CD4-positive, alpha-beta T cell treated with Interleukin-17A for 1 hour (primary cell): ENCODE results near the gene CYP17A1.
A peak's percentile ranks its signal among the peaks of the same experiment; 100 is the strongest.

Experiments
- DNase-seq: peaks from one replicate; pipeline ENCODE4 v3.0.0-alpha.2; 2020

The CYP17A1 gene

DNA sequence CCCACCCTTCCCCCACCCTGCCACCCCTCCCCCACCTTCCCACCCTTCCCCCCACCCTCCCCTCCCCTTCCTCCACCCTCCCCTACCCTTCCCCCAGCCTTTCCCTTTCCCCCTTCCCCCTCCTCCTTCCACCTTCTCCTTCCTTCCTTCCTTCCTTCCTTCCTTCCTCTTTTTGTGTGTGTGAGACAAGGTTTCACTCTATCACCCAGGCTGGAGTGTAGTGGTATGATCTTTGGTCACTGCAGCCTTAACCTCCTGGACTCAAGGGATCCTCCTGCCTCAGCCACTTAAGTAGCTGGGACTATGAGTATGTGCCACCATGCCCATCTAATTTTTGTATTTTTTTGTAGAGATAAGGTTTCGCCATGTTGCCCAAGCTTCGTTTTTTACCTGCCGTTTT, 35.2 kb downstream of the CYP17A1 start:
- no peak for DNase-seq

DNA sequence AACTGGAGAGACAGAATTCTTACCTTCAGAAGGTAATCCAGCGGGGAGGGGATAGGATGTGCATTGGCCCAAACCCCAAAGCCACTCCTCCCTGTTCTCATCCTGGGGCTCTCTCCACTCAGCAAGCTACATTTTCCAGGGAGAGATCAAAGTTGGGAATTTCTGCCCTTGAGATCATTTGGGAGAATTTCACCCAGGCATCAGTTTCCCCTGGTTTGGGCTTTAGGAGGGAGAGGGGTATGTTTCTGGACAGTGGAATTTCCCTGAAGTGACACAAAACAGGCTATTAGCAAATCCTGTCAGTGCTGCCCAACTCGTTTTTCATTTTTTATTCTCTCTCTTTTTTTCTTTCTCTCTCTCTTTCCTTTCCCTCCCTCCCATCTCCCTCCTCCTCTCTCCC, 35.7 kb downstream of the CYP17A1 start:
- DNase-seq: no peak

- DNase-seq: no peak
Measured at GRCh38 chr10:102800611-102801335, 36.4 kb downstream of the CYP17A1 start.

DNA sequence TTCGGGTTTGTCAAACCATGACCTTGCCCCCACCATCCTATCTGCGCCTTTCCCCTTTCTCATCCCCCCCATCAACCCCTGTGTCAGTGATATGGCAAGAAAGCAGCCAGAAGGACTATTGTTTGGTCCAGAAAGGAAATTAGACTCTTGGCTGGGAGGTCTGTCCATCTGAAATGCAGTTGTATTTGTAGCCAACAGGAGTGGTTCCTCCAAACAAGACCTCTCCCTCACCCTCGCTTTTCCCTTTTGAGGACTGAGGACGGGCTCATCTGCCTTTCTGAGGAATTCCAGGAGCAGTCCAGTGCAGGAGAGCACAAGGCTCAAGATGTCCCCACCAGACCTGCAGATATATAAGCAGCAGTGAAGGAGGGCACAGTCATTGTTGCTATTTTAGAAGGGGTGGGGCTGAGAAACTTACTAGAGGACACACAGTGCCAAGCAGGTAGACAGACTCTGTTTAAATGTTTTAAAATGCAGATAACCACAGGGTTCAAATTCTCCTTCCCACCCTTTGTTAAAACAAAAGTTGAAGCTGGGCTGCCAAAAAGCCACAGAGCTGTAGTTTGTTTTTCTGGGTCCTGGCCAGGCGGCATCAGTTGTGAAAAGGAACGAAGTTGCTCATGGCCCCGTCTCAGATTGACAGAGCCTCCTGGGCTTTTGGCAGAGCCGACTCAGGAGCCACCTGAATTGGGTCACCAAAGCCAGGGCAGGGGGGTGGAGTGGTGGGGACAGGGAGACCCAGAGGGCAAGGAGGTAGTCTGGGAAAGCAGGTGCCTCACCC, 37.3 kb downstream of the CYP17A1 start:
- no peak for DNase-seq

GRCh38 chr10:102796407-102797176, 40.6 kb downstream of the CYP17A1 start:
- DNase-seq: peak; percentile 48

DNA sequence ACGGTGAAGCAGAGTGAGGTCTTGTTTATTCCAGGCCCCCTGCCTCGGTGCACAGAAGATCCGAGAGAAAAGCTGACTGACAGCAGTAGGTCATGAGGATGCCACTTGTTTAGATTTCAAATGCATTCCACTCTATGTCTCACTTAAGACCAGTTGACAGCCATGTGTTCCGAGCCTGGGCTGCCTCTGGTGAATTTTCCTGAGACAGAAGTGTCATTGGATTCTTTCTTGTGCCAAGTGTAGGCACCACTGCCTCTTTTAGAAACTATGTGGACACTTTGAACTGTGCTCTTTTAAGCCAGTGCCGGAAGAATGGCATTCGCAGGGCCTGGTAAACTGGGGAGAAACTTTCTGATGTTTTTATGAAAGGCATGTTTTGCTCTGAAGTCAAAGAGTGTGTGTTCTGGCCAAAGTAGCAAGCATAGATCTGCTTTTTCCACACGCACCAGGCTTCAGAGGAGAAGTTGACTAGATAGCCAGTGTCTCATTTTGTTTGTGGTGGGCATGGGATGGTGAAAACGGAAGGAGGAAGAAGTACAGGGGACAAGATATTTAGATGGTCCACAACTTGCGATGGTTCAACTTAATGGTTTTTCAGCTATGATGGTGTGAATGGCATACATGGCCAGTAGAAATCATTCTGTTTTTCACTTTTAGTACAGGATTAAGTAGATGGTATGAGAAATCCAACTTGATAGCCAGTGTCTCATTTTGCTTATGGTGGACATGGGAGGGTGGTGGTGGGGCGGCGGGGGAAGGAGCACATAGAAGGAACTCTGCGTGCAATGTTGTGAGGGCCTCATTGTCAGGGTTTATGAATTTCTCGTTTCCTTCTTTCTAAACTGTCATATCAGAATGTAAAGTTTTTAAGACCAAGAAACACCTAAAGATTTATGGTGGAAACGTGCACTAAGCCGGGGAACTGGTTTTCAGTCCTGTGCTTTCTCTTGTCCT, 41.5 kb downstream of the CYP17A1 start:
- DNase-seq: no peak

GRCh38 chr10:102791754-102792395, 45.3 kb downstream of the CYP17A1 start:
- no peak for DNase-seq

GRCh38 chr10:102785818-102786217, 51.4 kb downstream of the CYP17A1 start:
- peak; percentile 26 for DNase-seq

- no peak for DNase-seq
Measured at GRCh38 chr10:102783568-102783967, 53.6 kb downstream of the CYP17A1 start.

DNA sequence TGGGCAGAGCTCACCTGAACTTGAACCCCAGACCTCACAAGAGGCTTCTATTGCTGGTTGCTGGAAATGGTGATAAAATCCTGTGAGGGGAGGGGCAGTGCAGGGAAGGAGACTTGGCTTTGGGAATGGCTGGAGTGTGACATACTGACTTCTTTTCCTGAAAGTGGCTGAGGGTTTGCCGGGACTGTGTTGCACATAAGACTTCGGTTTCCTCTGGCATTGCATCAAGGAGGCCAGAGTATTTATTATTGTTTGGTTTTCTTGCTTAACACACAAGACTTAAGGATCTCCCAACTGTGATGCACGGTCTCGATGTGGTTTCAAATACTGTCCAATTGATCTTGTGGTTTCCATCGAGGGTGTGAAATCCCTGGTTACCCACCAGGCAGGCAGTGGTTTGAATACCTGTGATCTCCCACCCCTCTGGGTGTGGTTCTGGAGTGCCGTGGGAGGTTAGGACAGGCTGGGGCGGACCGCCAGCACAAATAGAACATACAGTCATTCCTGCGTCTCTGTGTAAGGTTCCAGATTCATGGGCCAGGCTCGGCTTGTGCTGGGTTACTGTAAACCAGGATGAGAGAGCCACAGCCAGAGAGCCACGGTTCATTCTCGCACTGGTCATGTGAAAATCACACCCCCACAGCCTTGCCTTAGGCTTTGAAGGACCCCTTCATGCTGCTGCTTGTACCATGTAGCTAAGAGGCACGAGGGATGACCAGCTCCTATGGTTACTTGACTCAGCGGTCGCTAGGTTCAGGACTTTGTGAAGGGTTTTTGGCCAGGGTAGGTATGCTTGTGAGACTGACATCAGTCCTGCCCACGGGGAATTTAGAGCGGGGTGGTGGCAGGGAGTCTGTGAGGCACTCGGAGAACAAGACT, 54.3 kb downstream of the CYP17A1 start:
- no peak for DNase-seq

GRCh38 chr10:102781921-102782557, 55.2 kb downstream of the CYP17A1 start:
- DNase-seq: no peak

- DNase-seq: no peak
Measured at GRCh38 chr10:102781090-102781920, 55.9 kb downstream of the CYP17A1 start.
